Activated naive CD8-positive, alpha-beta T cell (primary cell): Measurements from ENCODE around the gene WTAP.
"Not testable (repeated sequence)": the region's sequence is repeated elsewhere in the genome, so short reads cannot be mapped to it uniquely, and the experiment has no call there.

Experiments
- H3K27ac Mint-ChIP-seq: one replicate; pipeline ENCODE4 v1.8.0; 2021; ENCODE audit warnings: mixed read lengths
- H3K27me3 Mint-ChIP-seq: one replicate; pipeline ENCODE4 v1.8.0; 2021; ENCODE audit warnings: mixed read lengths
- H3K36me3 Mint-ChIP-seq: one replicate; pipeline ENCODE4 v1.8.0; 2021; ENCODE audit warnings: mixed read lengths
- H3K4me1 Mint-ChIP-seq: one replicate; pipeline ENCODE4 v1.8.0; 2021; ENCODE audit warnings: low read depth, mixed read lengths
- H3K4me3 Mint-ChIP-seq: one replicate; pipeline ENCODE4 v1.8.0; 2021; ENCODE audit warnings: mild to moderate bottlenecking, mixed read lengths
- H3K9me3 Mint-ChIP-seq: one replicate; pipeline ENCODE4 v1.8.0; 2021; ENCODE audit warnings: low read depth, mixed read lengths

Gene WTAP

GRCh38 chr6:159690135-159690534, 37.2 kb upstream of the WTAP start:
- Mint-ChIP-seq H3K36me3 (peaks cover 17% of the 10 kb centered on the region), H3K4me1 (peaks cover 54% of the 10 kb centered on the region)
- H3K4me3 Mint-ChIP-seq, H3K27me3 Mint-ChIP-seq, H3K9me3 Mint-ChIP-seq, H3K27ac Mint-ChIP-seq: not testable (repeated sequence)

GRCh38 chr6:159691133-159691962, 36.0 kb upstream of the WTAP start:
- Mint-ChIP-seq H3K27me3 (no peaks in the 10 kb centered on the region), H3K27ac (peak overlapping the region; percentile 92), H3K4me3 (peak overlapping the region; percentile 85), H3K4me1 (peaks cover 54% of the 10 kb centered on the region), H3K36me3 (peaks cover 15% of the 10 kb centered on the region), H3K9me3 (no peaks in the 10 kb centered on the region)

GRCh38 chr6:159691963-159692287, 35.4 kb upstream of the WTAP start:
- no peaks in the 10 kb centered on the region for H3K9me3 Mint-ChIP-seq
- H3K4me3 Mint-ChIP-seq = peak overlapping the region; percentile 85
- H3K27me3 Mint-ChIP-seq = no peaks in the 10 kb centered on the region
- peak overlapping the region; percentile 92 for H3K27ac Mint-ChIP-seq
- H3K36me3 Mint-ChIP-seq = peaks cover 13% of the 10 kb centered on the region
- peaks cover 50% of the 10 kb centered on the region for H3K4me1 Mint-ChIP-seq

GRCh38 chr6:159692303-159693127, 34.8 kb upstream of the WTAP start:
- H3K4me3 Mint-ChIP-seq = peak overlapping the region; percentile 85
- H3K27me3 Mint-ChIP-seq = no peaks in the 10 kb centered on the region
- H3K27ac Mint-ChIP-seq = peak overlapping the region; percentile 92
- H3K9me3 Mint-ChIP-seq = no peaks in the 10 kb centered on the region
- H3K36me3 Mint-ChIP-seq = peaks cover 11% of the 10 kb centered on the region
- H3K4me1 Mint-ChIP-seq = peaks cover 45% of the 10 kb centered on the region

- Mint-ChIP-seq H3K36me3 (peaks cover 10% of the 10 kb centered on the region), H3K9me3 (no peaks in the 10 kb centered on the region), H3K4me1 (peaks cover 40% of the 10 kb centered on the region), H3K4me3 (peak within 1 kb of the TSS; percentile 93), H3K27ac (peak within 1 kb of the TSS; percentile 97), H3K27me3 (no peaks in the 10 kb centered on the region)
These were observed 34.0 kb upstream of the WTAP start, which contains the start of gene SOD2 for GRCh38 chr6:159693128-159693893. Gene SOD2, minus strand, starts transcription at chr6:159693241. Its CDS starts 74 bp downstream, at chr6:159693167.

GRCh38 chr6:159693894-159694545, 33.3 kb upstream of the WTAP start:
- Mint-ChIP-seq H3K36me3 (peaks cover 6% of the 10 kb centered on the region), H3K4me3 (peak overlapping the region; percentile 93), H3K4me1 (peaks cover 34% of the 10 kb centered on the region), H3K27ac (peak overlapping the region; percentile 97), H3K9me3 (no peaks in the 10 kb centered on the region), H3K27me3 (no peaks in the 10 kb centered on the region)

GRCh38 chr6:159695984-159696383, 31.3 kb upstream of the WTAP start:
- Mint-ChIP-seq H3K9me3 (no peaks in the 10 kb centered on the region), H3K4me1 (peaks cover 31% of the 10 kb centered on the region), H3K36me3 (peaks cover 4% of the 10 kb centered on the region), H3K27ac (no peak overlapping the region), H3K27me3 (no peaks in the 10 kb centered on the region), H3K4me3 (no peak overlapping the region)

- H3K27ac Mint-ChIP-seq = peak overlapping the region; percentile 28
- no peaks in the 10 kb centered on the region for H3K9me3 Mint-ChIP-seq
- H3K36me3 Mint-ChIP-seq = no peaks in the 10 kb centered on the region
- H3K4me1 Mint-ChIP-seq = peaks cover 10% of the 10 kb centered on the region
- no peak overlapping the region for H3K4me3 Mint-ChIP-seq
- H3K27me3 Mint-ChIP-seq = no peaks in the 10 kb centered on the region
These were observed 26.3 kb upstream of the WTAP start for GRCh38 chr6:159700970-159701369.

GRCh38 chr6:159701413-159701999, 25.8 kb upstream of the WTAP start:
- Mint-ChIP-seq H3K4me1 (peaks cover 10% of the 10 kb centered on the region), H3K4me3 (no peak overlapping the region), H3K9me3 (no peaks in the 10 kb centered on the region), H3K36me3 (no peaks in the 10 kb centered on the region), H3K27me3 (no peaks in the 10 kb centered on the region), H3K27ac (peak overlapping the region; percentile 75)

GRCh38 chr6:159710603-159711002, 16.7 kb upstream of the WTAP start:
- H3K9me3 Mint-ChIP-seq, H3K36me3 Mint-ChIP-seq, H3K4me1 Mint-ChIP-seq, H3K27me3 Mint-ChIP-seq, H3K4me3 Mint-ChIP-seq, H3K27ac Mint-ChIP-seq: not testable (repeated sequence)

- H3K9me3 Mint-ChIP-seq, H3K27me3 Mint-ChIP-seq, H3K27ac Mint-ChIP-seq, H3K4me1 Mint-ChIP-seq, H3K36me3 Mint-ChIP-seq, H3K4me3 Mint-ChIP-seq: not testable (repeated sequence)
These were observed 14.9 kb upstream of the WTAP start for GRCh38 chr6:159712389-159712788.

GRCh38 chr6:159713984-159714383, 13.3 kb upstream of the WTAP start:
- H3K9me3 Mint-ChIP-seq = no peaks in the 10 kb centered on the region
- no peaks in the 10 kb centered on the region for H3K27me3 Mint-ChIP-seq
- no peak overlapping the region for H3K4me3 Mint-ChIP-seq
- H3K27ac Mint-ChIP-seq = no peak overlapping the region
- H3K4me1 Mint-ChIP-seq = peaks cover 4% of the 10 kb centered on the region
- H3K36me3 Mint-ChIP-seq = no peaks in the 10 kb centered on the region

GRCh38 chr6:159714404-159714803, 12.9 kb upstream of the WTAP start:
- H3K27me3 Mint-ChIP-seq = no peaks in the 10 kb centered on the region
- H3K9me3 Mint-ChIP-seq = no peaks in the 10 kb centered on the region
- no peak overlapping the region for H3K4me3 Mint-ChIP-seq
- peaks cover 4% of the 10 kb centered on the region for H3K4me1 Mint-ChIP-seq
- H3K27ac Mint-ChIP-seq = no peak overlapping the region
- no peaks in the 10 kb centered on the region for H3K36me3 Mint-ChIP-seq

- Mint-ChIP-seq H3K4me1 (peaks cover 4% of the 10 kb centered on the region), H3K36me3 (no peaks in the 10 kb centered on the region), H3K27ac (no peak overlapping the region), H3K4me3 (no peak overlapping the region), H3K27me3 (no peaks in the 10 kb centered on the region), H3K9me3 (no peaks in the 10 kb centered on the region)
These were observed 12.1 kb upstream of the WTAP start for GRCh38 chr6:159715166-159715565.
